ENCODE results near the gene ZMIZ1.

Gene ZMIZ1

DNA sequence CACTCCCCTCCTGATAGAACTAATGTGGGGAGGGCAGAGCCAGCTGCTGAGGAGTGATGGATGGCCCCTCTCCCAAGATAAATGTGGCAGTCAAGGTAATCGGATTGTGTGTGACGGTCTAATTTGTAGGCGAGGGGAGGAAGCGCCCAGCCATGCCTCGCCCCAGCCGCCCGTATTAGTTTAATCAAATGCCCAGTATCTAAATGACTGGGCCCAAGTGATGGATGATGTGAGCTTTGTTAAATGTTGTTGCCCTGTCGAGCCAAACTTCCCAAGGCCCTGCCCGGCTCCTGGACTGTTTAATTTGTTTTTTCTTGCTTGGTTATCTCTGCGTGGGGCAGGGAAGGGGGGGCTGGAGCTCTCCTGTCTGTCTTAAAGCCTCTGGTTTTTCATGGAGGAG is 190.1 kb downstream of the ZMIZ1 start:
- peaks cover 4% of the 10 kb centered on the region for H3K36me3 ChIP-seq (ENCODE audit: control insufficient read depth, insufficient read depth, low read length)
- H3K4me3 ChIP-seq (replicated peaks; ENCODE audit: low read depth, low read length), result no peak overlapping the region
- H3K27me3 ChIP-seq (replicated peaks; ENCODE audit: control insufficient read depth, insufficient read depth, low read length), result no peaks in the 10 kb centered on the region
- TF ChIP-seq, protein P1, sequence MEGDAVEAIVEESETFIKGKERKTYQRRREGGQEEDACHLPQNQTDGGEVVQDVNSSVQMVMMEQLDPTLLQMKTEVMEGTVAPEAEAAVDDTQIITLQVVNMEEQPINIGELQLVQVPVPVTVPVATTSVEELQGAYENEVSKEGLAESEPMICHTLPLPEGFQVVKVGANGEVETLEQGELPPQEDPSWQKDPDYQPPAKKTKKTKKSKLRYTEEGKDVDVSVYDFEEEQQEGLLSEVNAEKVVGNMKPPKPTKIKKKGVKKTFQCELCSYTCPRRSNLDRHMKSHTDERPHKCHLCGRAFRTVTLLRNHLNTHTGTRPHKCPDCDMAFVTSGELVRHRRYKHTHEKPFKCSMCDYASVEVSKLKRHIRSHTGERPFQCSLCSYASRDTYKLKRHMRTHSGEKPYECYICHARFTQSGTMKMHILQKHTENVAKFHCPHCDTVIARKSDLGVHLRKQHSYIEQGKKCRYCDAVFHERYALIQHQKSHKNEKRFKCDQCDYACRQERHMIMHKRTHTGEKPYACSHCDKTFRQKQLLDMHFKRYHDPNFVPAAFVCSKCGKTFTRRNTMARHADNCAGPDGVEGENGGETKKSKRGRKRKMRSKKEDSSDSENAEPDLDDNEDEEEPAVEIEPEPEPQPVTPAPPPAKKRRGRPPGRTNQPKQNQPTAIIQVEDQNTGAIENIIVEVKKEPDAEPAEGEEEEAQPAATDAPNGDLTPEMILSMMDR (IDR thresholded peaks at IDR 0.05; ENCODE audit: insufficient read depth, low read length, poor library complexity, severe bottlenecking), result no peak
- DNase-seq (ENCODE audit: extremely low read depth, insufficient read length), result no peak

DNA sequence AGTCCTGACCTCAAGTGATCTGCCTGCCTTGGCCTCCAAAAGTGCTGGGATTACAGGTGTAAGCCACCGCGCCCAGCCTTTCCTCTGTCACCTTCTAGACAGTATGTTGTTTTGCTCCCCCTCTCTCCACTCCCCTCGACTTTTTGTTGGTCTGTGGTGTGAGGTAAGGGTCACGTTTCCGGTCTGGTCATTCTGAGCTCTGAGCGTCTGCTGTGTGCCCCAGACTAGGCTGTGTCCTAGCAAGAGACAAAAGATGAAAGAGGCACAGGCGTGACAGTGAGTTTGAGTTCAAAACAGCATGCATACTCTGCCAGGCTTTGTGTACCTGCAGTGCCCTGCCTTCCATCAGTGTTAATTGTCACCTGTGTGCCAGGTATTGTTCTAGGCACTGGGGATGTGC is 191.1 kb downstream of the ZMIZ1 start:
- TF ChIP-seq, protein P1 (IDR thresholded peaks at IDR 0.05; ENCODE audit: insufficient read depth, low read length, poor library complexity, severe bottlenecking), result no peak
- peaks cover 4% of the 10 kb centered on the region for H3K36me3 ChIP-seq (ENCODE audit: control insufficient read depth, insufficient read depth, low read length)
- DNase-seq (ENCODE audit: extremely low read depth, insufficient read length), result no peak
- H3K4me3 ChIP-seq (replicated peaks; ENCODE audit: low read depth, low read length), result no peak overlapping the region
- H3K27me3 ChIP-seq (replicated peaks; ENCODE audit: control insufficient read depth, insufficient read depth, low read length), result no peaks in the 10 kb centered on the region

DNA sequence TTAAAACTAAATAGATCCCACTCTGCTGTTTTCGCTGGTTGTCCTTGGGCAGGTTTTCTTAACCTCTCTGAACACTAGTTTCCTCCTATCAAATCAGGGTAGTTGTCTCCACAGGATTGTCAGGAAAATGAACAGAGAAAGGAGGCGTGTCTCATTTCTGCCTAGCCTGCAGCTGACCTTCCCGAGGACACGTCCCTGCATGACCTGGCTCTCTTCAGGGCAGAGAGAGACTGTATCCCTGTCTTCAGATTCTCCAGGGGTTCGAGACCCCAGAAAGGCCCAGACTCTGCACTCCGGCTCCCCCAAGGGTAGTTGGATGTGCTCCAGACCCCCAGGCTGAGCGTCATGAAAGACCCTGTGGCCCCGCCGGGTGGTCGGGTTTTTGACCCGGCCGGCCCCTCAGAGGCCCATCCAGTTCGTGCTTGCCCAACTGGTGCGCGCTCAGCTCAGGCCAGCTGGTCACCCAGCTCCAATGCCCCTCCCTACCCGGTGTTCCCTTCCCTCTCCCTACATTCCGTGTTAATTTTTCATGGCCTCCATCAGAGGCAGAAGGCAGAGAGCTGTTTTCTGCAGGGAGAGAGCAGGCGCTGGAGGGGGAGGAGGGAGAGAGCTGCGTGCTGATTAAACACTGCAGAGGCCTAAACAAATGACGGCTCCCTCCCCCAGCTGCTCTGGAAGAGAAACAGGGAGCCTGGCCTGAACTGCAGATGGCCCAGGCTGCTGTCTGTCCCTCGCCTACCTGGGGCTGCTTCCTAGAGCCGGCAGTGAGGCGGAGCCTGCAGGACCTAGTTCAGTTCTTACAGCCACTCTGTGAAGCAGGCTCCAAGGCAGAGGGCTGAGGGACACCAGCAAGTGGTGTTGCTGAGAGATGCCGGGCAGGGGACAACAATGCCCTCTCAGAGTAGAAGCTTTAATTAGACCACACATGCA is 192.3 kb downstream of the ZMIZ1 start:
- Histone ChIP-seq H3K27me3 (replicated peaks; ENCODE audit: control insufficient read depth, insufficient read depth, low read length) (no peaks in the 10 kb centered on the region), H3K36me3 (ENCODE audit: control insufficient read depth, insufficient read depth, low read length) (peaks cover 4% of the 10 kb centered on the region), H3K4me3 (replicated peaks; ENCODE audit: low read depth, low read length) (no peak overlapping the region)
- TF ChIP-seq, protein P1 (IDR thresholded peaks at IDR 0.05; ENCODE audit: insufficient read depth, low read length, poor library complexity, severe bottlenecking), result no peak
- no peak for DNase-seq (ENCODE audit: extremely low read depth, insufficient read length)

DNA sequence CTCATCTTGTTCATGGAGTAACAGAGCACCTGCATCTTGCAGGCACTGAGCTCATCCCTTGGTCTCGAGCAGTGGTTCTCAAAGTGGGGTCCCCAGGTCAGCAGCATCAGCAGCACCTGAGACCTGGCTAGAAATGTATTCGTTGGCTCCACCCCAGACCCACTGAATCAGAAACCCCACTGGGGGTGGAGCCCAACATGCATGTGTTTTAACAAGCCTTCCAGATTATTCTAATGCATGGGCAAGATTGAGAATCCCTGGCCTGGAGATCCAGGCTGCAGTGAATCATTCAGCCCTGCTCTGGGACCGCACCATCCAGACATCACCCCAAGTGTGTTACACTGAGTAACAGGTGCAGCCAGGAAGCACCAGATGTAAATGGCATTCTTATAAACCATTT is 193.4 kb downstream of the ZMIZ1 start:
- TF ChIP-seq, protein P1 (IDR thresholded peaks at IDR 0.05; ENCODE audit: insufficient read depth, low read length, poor library complexity, severe bottlenecking), result no peak
- Histone ChIP-seq H3K4me3 (replicated peaks; ENCODE audit: low read depth, low read length) (no peak overlapping the region), H3K36me3 (ENCODE audit: control insufficient read depth, insufficient read depth, low read length) (peaks cover 2% of the 10 kb centered on the region; the same call in 1 of the 2 replicates), H3K27me3 (replicated peaks; ENCODE audit: control insufficient read depth, insufficient read depth, low read length) (no peaks in the 10 kb centered on the region)
- DNase-seq (ENCODE audit: extremely low read depth, insufficient read length), result no peak

DNA sequence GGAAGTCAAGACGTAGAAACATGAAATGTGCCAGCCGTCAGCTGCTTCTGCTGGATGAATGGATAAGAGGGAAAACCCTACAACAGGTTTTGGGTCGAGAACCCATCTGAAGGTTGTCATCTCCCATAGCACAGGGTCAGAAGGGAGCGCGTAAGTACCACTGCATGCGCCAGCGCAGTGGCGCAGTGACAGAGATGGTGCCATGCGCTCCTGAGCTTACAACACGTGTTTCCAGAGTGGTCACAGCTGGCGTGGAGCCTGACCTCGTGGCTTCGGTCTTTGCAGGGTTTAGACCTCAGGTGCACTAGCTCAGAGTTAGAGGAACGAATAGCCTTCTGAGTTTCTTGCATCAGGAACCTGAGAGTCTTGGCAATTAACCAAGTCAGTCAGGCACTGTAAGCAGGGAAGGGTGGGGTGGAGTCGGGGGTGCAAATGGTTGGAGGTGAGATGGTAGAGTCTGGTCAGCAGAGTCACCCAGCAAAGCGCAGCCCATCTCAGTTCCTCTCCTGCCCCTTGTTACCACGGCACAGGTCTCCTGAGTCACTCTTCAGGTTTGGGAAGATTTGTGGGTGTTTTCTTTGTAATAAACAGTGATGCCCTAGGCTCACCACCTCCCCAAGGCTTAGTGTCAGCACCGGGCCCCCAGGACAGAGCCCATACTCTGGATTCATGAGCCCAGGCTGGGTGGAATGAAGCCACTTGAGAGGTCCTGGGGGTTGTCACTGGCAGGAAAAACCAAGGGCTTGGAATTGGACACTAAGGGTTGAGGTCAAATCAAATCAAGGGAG is 194.4 kb downstream of the ZMIZ1 start:
- no peaks in the 10 kb centered on the region for H3K27me3 ChIP-seq (replicated peaks; ENCODE audit: control insufficient read depth, insufficient read depth, low read length)
- H3K36me3 ChIP-seq (ENCODE audit: control insufficient read depth, insufficient read depth, low read length), result peaks cover 2% of the 10 kb centered on the region; the same call in 1 of the 2 replicates
- no peak for DNase-seq (ENCODE audit: extremely low read depth, insufficient read length)
- TF ChIP-seq, protein P1 (IDR thresholded peaks at IDR 0.05; ENCODE audit: insufficient read depth, low read length, poor library complexity, severe bottlenecking), result no peak
- no peak overlapping the region for H3K4me3 ChIP-seq (replicated peaks; ENCODE audit: low read depth, low read length)
